Measurements from ENCODE around the gene PXDN. TPM values are rescaled to one million over a fixed set of nuclear protein-coding genes. Genes with fewer than 3 reads are reported as not detected.

PXDN gene
- total and polyA plus RNA-seq, 4 donors: 42.8 to 69.7 (median 59.7) TPM

DNA sequence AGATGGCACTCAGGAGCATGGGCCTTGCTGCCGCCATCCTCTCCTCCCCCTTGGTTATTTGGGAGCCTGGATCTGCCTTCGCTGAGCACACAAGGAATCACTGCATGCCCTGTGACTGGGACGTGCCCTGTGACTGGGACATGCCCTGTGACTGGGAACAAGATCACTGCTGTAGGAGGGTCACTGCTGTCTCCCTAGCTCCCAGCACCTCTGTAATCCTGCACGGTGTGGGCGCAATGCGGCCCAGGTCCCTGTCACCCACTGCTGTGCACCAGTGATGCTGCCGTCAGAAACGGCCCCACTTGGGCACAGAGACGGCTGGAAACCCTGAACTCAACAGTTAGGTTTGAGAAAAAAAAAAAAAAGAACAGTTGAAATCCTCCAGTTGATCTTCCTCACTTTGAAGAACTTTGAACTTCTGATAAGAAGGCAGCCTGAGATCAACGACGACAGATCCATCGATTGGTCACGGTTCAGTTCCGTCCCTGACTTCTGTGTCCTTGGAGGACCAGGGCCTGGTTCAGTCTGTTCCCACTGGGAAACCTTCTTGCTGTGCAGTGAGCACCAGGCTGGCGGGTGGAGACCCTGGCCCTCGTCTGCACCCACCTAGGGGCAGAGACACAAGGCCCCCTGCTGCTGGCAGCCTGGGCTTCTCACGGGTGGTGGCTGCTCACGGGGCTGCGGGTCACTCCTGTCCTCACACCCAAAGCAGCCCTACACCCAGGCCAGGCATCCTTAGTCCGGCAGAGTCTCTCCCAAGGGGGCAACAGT lies 125.9 kb downstream of the PXDN start:
- Histone ChIP-seq H3K27me3 (ENCODE audit: control insufficient read depth, insufficient read depth, low read length) (no peaks in the 10 kb centered on the region), H3K36me3 (ENCODE audit: control insufficient read depth, insufficient read depth, low read length) (no peaks in the 10 kb centered on the region), H3K4me1 (ENCODE audit: control insufficient read depth, insufficient read depth, low read length) (no peaks in the 10 kb centered on the region), H3K4me3 (ENCODE audit: low read depth, low read length) (no peak overlapping the region), H3K27ac (ENCODE audit: low read depth, low read length) (no peak overlapping the region), H3K9me3 (ENCODE audit: control insufficient read depth, insufficient read depth, low read length) (no peaks in the 10 kb centered on the region)
- DNase-seq (ENCODE audit: low read depth in 4 of 6, low spot score in 6 of 6): no peak
- 87% methylated on average over 20 of the region's 20 CpGs for WGBS (ENCODE audit: insufficient coverage)

DNA sequence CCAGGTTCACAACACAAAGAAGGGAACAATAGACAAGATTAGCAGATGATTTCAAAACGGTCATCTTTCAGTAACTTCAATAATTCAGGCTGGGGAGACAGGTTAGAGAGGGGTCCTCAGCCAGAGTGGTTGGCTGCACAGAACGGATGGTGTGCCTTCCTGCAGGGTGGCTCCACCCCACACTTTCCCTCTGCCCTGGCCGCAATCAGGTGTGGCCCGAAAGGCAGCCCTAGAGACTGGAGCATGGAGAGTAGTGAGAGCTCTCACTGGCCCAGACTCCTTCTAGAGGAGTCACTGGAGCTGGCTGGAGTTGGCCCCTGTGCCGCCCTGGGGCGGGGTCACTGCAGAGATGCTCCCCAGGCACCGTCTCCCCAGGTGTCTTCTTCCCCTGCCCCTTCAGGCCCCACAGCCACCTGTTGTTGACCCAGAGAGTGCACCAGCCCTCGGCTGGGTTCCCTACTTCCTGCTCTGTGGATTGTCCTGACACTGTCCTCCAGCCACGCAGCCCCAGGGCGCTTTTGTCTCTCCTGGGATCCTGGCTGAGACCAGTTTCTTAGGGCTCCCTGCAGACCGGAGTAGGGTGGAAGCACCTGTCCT lies 126.8 kb downstream of the PXDN start:
- Histone ChIP-seq H3K4me1 (ENCODE audit: control insufficient read depth, insufficient read depth, low read length) (no peaks in the 10 kb centered on the region), H3K27ac (ENCODE audit: low read depth, low read length) (no peak overlapping the region), H3K36me3 (ENCODE audit: control insufficient read depth, insufficient read depth, low read length) (no peaks in the 10 kb centered on the region), H3K27me3 (ENCODE audit: control insufficient read depth, insufficient read depth, low read length) (no peaks in the 10 kb centered on the region), H3K4me3 (ENCODE audit: low read depth, low read length) (no peak overlapping the region), H3K9me3 (ENCODE audit: control insufficient read depth, insufficient read depth, low read length) (no peaks in the 10 kb centered on the region)
- 88% methylated on average over 11 of the region's 11 CpGs for WGBS (ENCODE audit: insufficient coverage)
- DNase-seq (ENCODE audit: low read depth in 4 of 6, low spot score in 6 of 6): no peak

DNA sequence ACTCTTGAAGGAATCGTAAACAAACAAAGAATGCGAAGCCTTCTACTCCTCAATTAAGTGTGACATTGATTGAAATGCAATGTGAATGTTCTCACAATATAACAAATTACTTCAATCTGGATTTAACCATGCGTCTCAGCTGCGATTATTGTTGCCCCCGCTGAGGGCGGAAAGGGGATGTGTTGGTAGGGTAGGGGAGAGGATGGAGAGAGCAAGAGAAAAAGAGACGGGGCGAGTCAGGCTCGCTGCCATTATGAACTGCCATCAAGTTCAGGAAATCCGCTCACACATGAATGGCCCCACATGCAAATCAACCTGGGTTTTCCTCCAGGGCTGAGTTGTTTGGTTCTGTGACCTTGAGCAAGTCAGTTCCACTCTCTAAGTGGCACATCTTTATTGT lies 129.8 kb downstream of the PXDN start:
- peak in 2 of 6 donors; percentile 36 to 41 for DNase-seq (ENCODE audit: low read depth in 4 of 6, low spot score in 6 of 6)
- H3K9me3 ChIP-seq (ENCODE audit: control insufficient read depth, insufficient read depth, low read length): no peaks in the 10 kb centered on the region
- no peaks in the 10 kb centered on the region for H3K27me3 ChIP-seq (ENCODE audit: control insufficient read depth, insufficient read depth, low read length)
- no peak overlapping the region for H3K27ac ChIP-seq (ENCODE audit: low read depth, low read length)
- no peaks in the 10 kb centered on the region for H3K36me3 ChIP-seq (ENCODE audit: control insufficient read depth, insufficient read depth, low read length)
- H3K4me3 ChIP-seq (ENCODE audit: low read depth, low read length): no peak overlapping the region
- 28% methylated on average over 5 of the region's 10 CpGs for WGBS (ENCODE audit: insufficient coverage)
- H3K4me1 ChIP-seq (ENCODE audit: control insufficient read depth, insufficient read depth, low read length): no peaks in the 10 kb centered on the region

DNA sequence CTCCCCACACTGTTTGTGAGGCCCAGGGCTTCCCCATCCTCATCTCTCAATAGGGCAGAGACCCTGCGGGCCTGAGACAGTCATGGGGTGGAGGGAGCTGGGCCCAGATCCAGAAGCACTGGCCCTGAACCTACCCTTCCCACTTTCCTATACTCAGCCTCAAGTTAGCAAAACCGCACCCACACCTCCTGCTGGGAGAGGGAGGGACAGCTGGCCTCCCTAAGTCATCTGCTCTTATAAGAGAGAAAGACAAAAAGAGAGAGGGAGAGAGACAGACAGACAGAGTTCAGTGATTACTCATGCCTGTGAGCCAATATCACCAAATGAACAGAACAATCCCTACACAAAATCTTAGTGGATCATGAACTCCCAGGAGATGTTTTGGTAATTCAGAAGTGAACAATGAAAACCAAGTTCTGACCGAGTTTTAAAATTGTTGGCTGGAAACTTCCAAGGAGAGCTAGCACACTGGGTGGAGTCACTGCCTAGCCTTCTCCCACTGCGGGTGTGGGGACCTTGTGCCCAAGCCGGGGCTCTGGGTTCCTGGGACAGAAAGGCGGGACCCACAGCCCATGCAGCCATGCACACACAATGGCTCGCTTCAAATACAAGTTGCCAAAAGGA lies 130.5 kb downstream of the PXDN start:
- Histone ChIP-seq H3K27ac (ENCODE audit: low read depth, low read length) (no peak overlapping the region), H3K27me3 (ENCODE audit: control insufficient read depth, insufficient read depth, low read length) (no peaks in the 10 kb centered on the region), H3K4me3 (ENCODE audit: low read depth, low read length) (no peak overlapping the region), H3K4me1 (ENCODE audit: control insufficient read depth, insufficient read depth, low read length) (no peaks in the 10 kb centered on the region), H3K9me3 (ENCODE audit: control insufficient read depth, insufficient read depth, low read length) (no peaks in the 10 kb centered on the region), H3K36me3 (ENCODE audit: control insufficient read depth, insufficient read depth, low read length) (no peaks in the 10 kb centered on the region)
- WGBS (ENCODE audit: insufficient coverage): 53% methylated on average over 3 of the region's 7 CpGs
- DNase-seq (ENCODE audit: low read depth in 4 of 6, low spot score in 6 of 6): peak in 1 of 6 donors; percentile 39

DNA sequence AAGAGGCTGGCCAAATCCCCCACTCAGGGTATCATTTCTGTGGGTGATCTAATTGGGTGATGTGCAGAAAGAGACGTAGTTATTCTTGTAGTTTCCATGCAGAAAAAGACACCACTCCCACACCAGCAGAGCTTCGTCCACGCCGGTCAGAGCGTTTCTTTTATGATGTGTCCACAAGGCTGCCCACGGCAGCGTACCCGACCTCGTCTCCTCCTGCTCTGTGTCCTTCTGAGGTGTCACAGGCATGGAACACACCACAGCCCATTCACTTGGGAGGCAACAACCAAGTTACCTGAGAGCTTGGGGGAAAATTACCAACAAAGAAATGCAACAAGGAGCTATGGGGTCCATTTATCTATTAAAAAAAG lies 131.3 kb downstream of the PXDN start:
- Histone ChIP-seq H3K4me3 (ENCODE audit: low read depth, low read length) (no peak overlapping the region), H3K4me1 (ENCODE audit: control insufficient read depth, insufficient read depth, low read length) (no peaks in the 10 kb centered on the region), H3K9me3 (ENCODE audit: control insufficient read depth, insufficient read depth, low read length) (no peaks in the 10 kb centered on the region), H3K27me3 (ENCODE audit: control insufficient read depth, insufficient read depth, low read length) (no peaks in the 10 kb centered on the region), H3K36me3 (ENCODE audit: control insufficient read depth, insufficient read depth, low read length) (no peaks in the 10 kb centered on the region), H3K27ac (ENCODE audit: low read depth, low read length) (no peak overlapping the region)
- no peak for DNase-seq (ENCODE audit: low read depth in 4 of 6, low spot score in 6 of 6)
- 97% methylated on average over 5 of the region's 9 CpGs for WGBS (ENCODE audit: insufficient coverage)

DNA sequence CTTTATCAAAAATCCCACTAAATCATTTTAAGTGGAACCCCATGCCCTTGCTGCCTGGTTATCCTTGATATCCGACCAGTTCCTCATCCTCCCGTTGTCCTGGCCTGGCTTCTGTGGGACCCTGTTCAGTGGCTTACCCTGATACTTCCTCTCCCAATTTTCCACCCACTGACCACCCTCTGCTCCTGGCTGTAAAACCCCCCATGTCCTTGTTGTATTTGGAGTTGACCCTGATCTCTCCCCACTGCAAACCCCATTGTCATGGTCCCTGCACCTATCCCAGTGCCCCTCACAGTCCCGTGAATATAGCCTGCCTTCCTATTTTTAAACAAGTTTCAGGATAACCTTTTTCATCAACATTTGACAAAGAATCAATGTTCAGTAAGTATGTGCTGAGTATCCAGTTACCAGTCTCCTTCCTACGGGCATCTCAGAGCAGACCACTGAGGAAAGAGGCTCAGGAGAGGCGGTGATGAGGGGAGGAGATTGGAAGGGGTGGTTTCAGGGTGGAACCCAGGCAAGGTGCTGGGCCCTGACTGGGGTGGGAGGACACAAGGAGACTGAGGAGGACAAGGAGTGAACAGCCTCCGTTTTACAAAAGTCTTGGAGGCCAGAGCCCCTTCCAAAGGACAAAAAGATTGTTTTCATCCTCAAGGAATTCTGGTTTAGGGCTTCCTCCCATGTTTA lies 131.8 kb downstream of the PXDN start:
- no peak overlapping the region for H3K4me3 ChIP-seq (ENCODE audit: low read depth, low read length)
- no peaks in the 10 kb centered on the region for H3K36me3 ChIP-seq (ENCODE audit: control insufficient read depth, insufficient read depth, low read length)
- DNase-seq (ENCODE audit: low read depth in 4 of 6, low spot score in 6 of 6): no peak
- 93% methylated on average over 5 of the region's 6 CpGs for WGBS (ENCODE audit: insufficient coverage)
- no peak overlapping the region for H3K27ac ChIP-seq (ENCODE audit: low read depth, low read length)
- H3K9me3 ChIP-seq (ENCODE audit: control insufficient read depth, insufficient read depth, low read length): no peaks in the 10 kb centered on the region
- no peaks in the 10 kb centered on the region for H3K27me3 ChIP-seq (ENCODE audit: control insufficient read depth, insufficient read depth, low read length)
- no peaks in the 10 kb centered on the region for H3K4me1 ChIP-seq (ENCODE audit: control insufficient read depth, insufficient read depth, low read length)

DNA sequence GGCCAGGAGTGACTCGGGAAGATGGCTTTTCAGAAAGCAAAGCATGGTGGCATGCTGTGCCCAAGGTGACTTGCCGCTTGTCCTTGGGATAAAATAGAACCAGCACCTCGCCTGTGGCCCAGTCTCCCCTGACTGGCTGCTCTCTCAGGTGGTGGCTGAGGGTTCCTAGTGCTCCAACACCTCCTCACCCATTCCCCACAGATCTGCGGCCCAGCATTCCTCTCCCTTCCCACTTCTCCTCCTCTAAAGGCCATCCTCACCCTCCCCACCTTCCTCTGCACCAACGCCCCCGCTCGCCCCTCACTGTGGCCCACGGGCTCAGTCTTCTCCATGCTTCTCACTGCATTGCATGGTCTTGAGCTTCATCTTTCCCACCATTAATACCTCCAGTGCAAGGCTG lies 132.4 kb downstream of the PXDN start:
- Histone ChIP-seq H3K4me3 (ENCODE audit: low read depth, low read length) (no peak overlapping the region), H3K4me1 (ENCODE audit: control insufficient read depth, insufficient read depth, low read length) (no peaks in the 10 kb centered on the region)
- 95% methylated on average over 7 of the region's 8 CpGs for WGBS (ENCODE audit: insufficient coverage)

DNA sequence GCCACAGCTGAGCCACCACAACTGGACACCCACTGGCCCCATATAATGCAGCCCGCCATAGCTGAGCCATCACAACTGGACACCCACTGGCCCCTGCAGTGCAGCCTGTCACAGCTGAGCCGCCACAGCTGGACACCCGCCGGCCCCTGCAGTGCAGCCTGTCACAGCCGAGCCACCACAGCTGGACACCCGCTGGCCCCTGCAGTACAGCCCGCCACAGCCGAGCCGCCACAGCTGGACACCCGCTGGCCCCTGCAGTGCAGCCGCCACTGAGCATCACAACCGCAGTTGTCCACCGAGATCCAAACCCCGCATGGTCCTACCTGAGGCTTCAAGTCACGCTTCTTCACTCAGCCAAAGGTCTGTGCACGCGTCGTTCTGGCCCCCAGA lies 134.2 kb downstream of the PXDN start:
- H3K9me3 ChIP-seq (ENCODE audit: control insufficient read depth, insufficient read depth, low read length): no peaks in the 10 kb centered on the region
- H3K4me1 ChIP-seq (ENCODE audit: control insufficient read depth, insufficient read depth, low read length): peaks cover 14% of the 10 kb centered on the region
- H3K36me3 ChIP-seq (ENCODE audit: control insufficient read depth, insufficient read depth, low read length): no peaks in the 10 kb centered on the region
- H3K4me3 ChIP-seq (ENCODE audit: low read depth, low read length): no peak overlapping the region
- H3K27me3 ChIP-seq (ENCODE audit: control insufficient read depth, insufficient read depth, low read length): no peaks in the 10 kb centered on the region
- no peak for DNase-seq (ENCODE audit: low read depth in 4 of 6, low spot score in 6 of 6)
- WGBS (ENCODE audit: insufficient coverage): 90% methylated on average over 18 of the region's 18 CpGs
- H3K27ac ChIP-seq (ENCODE audit: low read depth, low read length): no peak overlapping the region

More for the DNA sequence above, 132.4 kb downstream of the PXDN start:
- no peak for DNase-seq (ENCODE audit: low read depth in 4 of 6, low spot score in 6 of 6)
- no peak overlapping the region for H3K27ac ChIP-seq (ENCODE audit: low read depth, low read length)
- no peaks in the 10 kb centered on the region for H3K9me3 ChIP-seq (ENCODE audit: control insufficient read depth, insufficient read depth, low read length)
- H3K36me3 ChIP-seq (ENCODE audit: control insufficient read depth, insufficient read depth, low read length): no peaks in the 10 kb centered on the region
- no peaks in the 10 kb centered on the region for H3K27me3 ChIP-seq (ENCODE audit: control insufficient read depth, insufficient read depth, low read length)

DNA sequence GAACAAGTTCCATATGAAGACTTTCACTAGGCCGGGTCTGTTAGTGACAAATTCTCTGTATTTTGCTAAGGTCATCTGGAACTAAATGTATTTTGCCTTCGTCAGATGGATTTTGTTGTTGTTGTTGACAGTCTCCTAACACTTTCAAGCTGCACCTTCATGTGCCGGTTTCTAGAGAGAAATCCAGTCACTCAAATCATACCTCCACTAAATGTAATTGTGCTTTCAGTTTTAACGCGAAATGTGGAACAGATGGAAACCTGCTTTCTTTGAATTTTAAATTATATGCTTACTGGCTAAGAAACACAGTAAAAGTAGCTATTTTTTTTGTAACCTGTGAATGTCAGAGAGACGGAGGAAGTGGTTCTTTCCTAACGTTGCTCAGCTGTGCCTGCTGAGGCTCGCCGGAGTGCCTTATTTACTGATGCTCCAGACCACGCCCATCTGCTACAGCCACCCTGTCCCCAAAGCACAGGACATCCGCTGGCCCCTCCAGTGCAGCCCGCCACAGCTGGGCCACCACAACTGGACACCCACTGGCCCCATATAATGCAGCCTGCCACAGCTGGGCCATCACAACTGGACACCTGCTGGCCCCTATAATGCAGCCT lies 134.7 kb downstream of the PXDN start:
- 88% methylated on average over 6 of the region's 12 CpGs for WGBS (ENCODE audit: insufficient coverage)
- Histone ChIP-seq H3K4me1 (ENCODE audit: control insufficient read depth, insufficient read depth, low read length) (peaks cover 18% of the 10 kb centered on the region), H3K27me3 (ENCODE audit: control insufficient read depth, insufficient read depth, low read length) (no peaks in the 10 kb centered on the region), H3K27ac (ENCODE audit: low read depth, low read length) (no peak overlapping the region), H3K9me3 (ENCODE audit: control insufficient read depth, insufficient read depth, low read length) (no peaks in the 10 kb centered on the region), H3K36me3 (ENCODE audit: control insufficient read depth, insufficient read depth, low read length) (no peaks in the 10 kb centered on the region), H3K4me3 (ENCODE audit: low read depth, low read length) (no peak overlapping the region)
- DNase-seq (ENCODE audit: low read depth in 4 of 6, low spot score in 6 of 6): peak in 1 of 6 donors; percentile 61

Data from spinal cord (tissue), 10 donors.